Keratinocyte (primary cell): ENCODE results near the gene MAML2.

Source experiments
- EZH2 ChIP-seq: IDR thresholded peaks from one replicate; pipeline ENCODE4 v1.6.1; 2012; ENCODE audit warnings: inconsistent platforms, mild to moderate bottlenecking, low read length, moderate library complexity
- TF ChIP-seq, protein P1 (sequence below), 3 experiments: IDR thresholded peaks in 1 of 3; conservative IDR thresholded peaks in 1 of 3; optimal IDR thresholded peaks in 1 of 3; 2 replicates in 2 of 3; 3 replicates in 1 of 3; pipeline versions ENCODE3 to v1.5.1; 2011; ENCODE audit warnings: low read length in 3 of 3, mild to moderate bottlenecking in 3 of 3, moderate library complexity in 2 of 3, control low read depth in 1 of 3, inconsistent platforms in 1 of 3; ENCODE audit not compliant: insufficient read depth in 2 of 3; ENCODE audit errors: extremely low read depth in 1 of 3

- TF ChIP-seq, protein P1, sequence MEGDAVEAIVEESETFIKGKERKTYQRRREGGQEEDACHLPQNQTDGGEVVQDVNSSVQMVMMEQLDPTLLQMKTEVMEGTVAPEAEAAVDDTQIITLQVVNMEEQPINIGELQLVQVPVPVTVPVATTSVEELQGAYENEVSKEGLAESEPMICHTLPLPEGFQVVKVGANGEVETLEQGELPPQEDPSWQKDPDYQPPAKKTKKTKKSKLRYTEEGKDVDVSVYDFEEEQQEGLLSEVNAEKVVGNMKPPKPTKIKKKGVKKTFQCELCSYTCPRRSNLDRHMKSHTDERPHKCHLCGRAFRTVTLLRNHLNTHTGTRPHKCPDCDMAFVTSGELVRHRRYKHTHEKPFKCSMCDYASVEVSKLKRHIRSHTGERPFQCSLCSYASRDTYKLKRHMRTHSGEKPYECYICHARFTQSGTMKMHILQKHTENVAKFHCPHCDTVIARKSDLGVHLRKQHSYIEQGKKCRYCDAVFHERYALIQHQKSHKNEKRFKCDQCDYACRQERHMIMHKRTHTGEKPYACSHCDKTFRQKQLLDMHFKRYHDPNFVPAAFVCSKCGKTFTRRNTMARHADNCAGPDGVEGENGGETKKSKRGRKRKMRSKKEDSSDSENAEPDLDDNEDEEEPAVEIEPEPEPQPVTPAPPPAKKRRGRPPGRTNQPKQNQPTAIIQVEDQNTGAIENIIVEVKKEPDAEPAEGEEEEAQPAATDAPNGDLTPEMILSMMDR (optimal IDR thresholded peaks at IDR 0.05 in 1 of 3, IDR thresholded peaks at IDR 0.05 in 1 of 3, conservative IDR thresholded peaks at IDR 0.05 in 1 of 3; ENCODE audit: extremely low read depth in 1 of 3, insufficient read depth in 2 of 3, low read length in 3 of 3): no peak
- no peak for TF ChIP-seq EZH2
Observed at GRCh38 chr11:96242191-96242847, 100.7 kb downstream of the MAML2 start.
